IMR-90 (cell line): ENCODE data around the gene DYNC2LI1. TPM values are rescaled to one million over a fixed set of nuclear protein-coding genes. Genes with fewer than 3 reads are reported as not detected.
A peak's percentile ranks its signal among the peaks of the same experiment; 100 is the strongest.

Source experiments
- ATAC-seq: fragments of 200-7000 bp; cut with Tn5 transposase; 2 replicates; pipeline ENCODE4 v1.9.1; 2020; ENCODE audit warnings: low read depth, mild to moderate bottlenecking, moderate library complexity
- BruUV-seq: library from RNA; stranded (reverse); fragments of 400-500 nt; replicated peaks from 2 replicates; lab custom pipeline; 2021; lab: Mats Ljungman, UMichigan
- CTCF ChIA-PET: fragments of 300-600 bp; formaldehyde crosslinking; extraction: SDS; loops from one replicate; lab custom pipeline; 2021; ENCODE audit warnings: antibody characterized with exemption; lab: Yijun Ruan, JAX
- POLR2A ChIA-PET: fragments of 300-600 bp; sonication (Branson Sonifier 250); formaldehyde crosslinking; loops from one replicate; lab custom pipeline; 2022; ENCODE audit warnings: antibody characterized with exemption; ENCODE audit not compliant: unreplicated experiment; lab: Charles Lee
- DNase-seq: peaks from one replicate; pipeline ENCODE4 v3.0.0; 2013
- H2AFZ ChIP-seq: replicated peaks from 2 replicates; pipeline ENCODE3; 2013; ENCODE audit warnings: low read length, mild to moderate bottlenecking; ENCODE audit not compliant: poor library complexity
- H2AK5ac ChIP-seq: 2 replicates; pipeline ENCODE4 v1.6.1; 2013; ENCODE audit warnings: low read depth, low read length, inconsistent platforms
- H2AK9ac ChIP-seq: replicated peaks from 2 replicates; pipeline ENCODE3; 2013; ENCODE audit warnings: mild to moderate bottlenecking, low read depth, low read length, moderate library complexity; ENCODE audit not compliant: poor library complexity
- H2BK120ac ChIP-seq: 2 replicates; pipeline ENCODE4 v1.6.1; 2013; ENCODE audit warnings: low read depth, low read length, inconsistent platforms
- H2BK15ac ChIP-seq: 3 replicates; pipeline ENCODE4 v1.6.1; 2013; ENCODE audit warnings: low read depth, low read length, inconsistent platforms
- H2BK20ac ChIP-seq: 2 replicates; pipeline ENCODE4 v1.6.1; 2013; ENCODE audit warnings: low read depth, mild to moderate bottlenecking, inconsistent platforms, low read length, moderate library complexity
- H2BK5ac ChIP-seq: 2 replicates; pipeline ENCODE4 v1.6.1; 2013; ENCODE audit warnings: mild to moderate bottlenecking, low read depth, low read length, inconsistent platforms; ENCODE audit not compliant: poor library complexity, severe bottlenecking
- H3K14ac ChIP-seq: replicated peaks from 2 replicates; pipeline ENCODE4 v1.6.1; 2013; ENCODE audit warnings: low read depth, low read length, inconsistent platforms
- H3K18ac ChIP-seq: 2 replicates; pipeline ENCODE4 v1.6.1; 2013; ENCODE audit warnings: low read depth, low read length, control low read depth
- H3K23ac ChIP-seq: 2 replicates; pipeline ENCODE4 v1.6.1; 2013; ENCODE audit warnings: low read depth, low read length, inconsistent platforms
- H3K27ac ChIP-seq: 2 replicates; pipeline ENCODE4 v1.5.1; 2013; ENCODE audit warnings: mild to moderate bottlenecking, control low read depth, low read length; ENCODE audit not compliant: insufficient read depth
- H3K27me3 ChIP-seq: 2 replicates; pipeline ENCODE4 v1.6.1; 2013; ENCODE audit warnings: low read length; ENCODE audit not compliant: control insufficient read depth, insufficient read depth
- H3K36me3 ChIP-seq: 2 replicates; pipeline ENCODE4 v1.6.1; 2013; ENCODE audit warnings: low read length, mixed read lengths; ENCODE audit not compliant: control insufficient read depth, insufficient read depth
- H3K4ac ChIP-seq: 2 replicates; pipeline ENCODE4 v1.6.1; 2013; ENCODE audit warnings: low read depth, low read length, inconsistent platforms
- H3K4me1 ChIP-seq: 2 replicates; pipeline ENCODE4 v1.6.1; 2013; ENCODE audit warnings: low read length, mixed read lengths; ENCODE audit not compliant: control insufficient read depth, insufficient read depth
- H3K4me2 ChIP-seq: 2 replicates; pipeline ENCODE4 v1.6.1; 2013; ENCODE audit warnings: low read depth, mild to moderate bottlenecking, control low read depth, low read length, moderate library complexity
- H3K4me3 ChIP-seq: 2 replicates; pipeline ENCODE4 v1.5.1; 2013; ENCODE audit warnings: low read depth, mild to moderate bottlenecking, control low read depth, low read length, moderate library complexity; ENCODE audit not compliant: insufficient read depth
- H3K56ac ChIP-seq: 2 replicates; pipeline ENCODE4 v1.6.1; 2013; ENCODE audit warnings: low read length, inconsistent platforms; ENCODE audit not compliant: insufficient read depth; ENCODE audit errors: extremely low read depth
- H3K79me1 ChIP-seq, 2 experiments: 2 replicates each; pipeline ENCODE4 v1.6.1; 2013; ENCODE audit warnings: low read length in 2 of 2, inconsistent platforms in 1 of 2, low read depth in 1 of 2
- H3K9ac ChIP-seq: 2 replicates; pipeline ENCODE4 v1.6.1; 2013; ENCODE audit warnings: low read depth, low read length, control low read depth
- H3K9me1 ChIP-seq: 2 replicates; pipeline ENCODE4 v1.6.1; 2013; ENCODE audit warnings: low read length, inconsistent platforms; ENCODE audit not compliant: insufficient read depth
- H3K9me3 ChIP-seq: 2 replicates; pipeline ENCODE4 v1.6.1; 2013; ENCODE audit warnings: low read length; ENCODE audit not compliant: control insufficient read depth, insufficient read depth
- H4K20me1 ChIP-seq: 2 replicates; pipeline ENCODE4 v1.6.1; 2013; ENCODE audit warnings: low read length, inconsistent platforms; ENCODE audit not compliant: insufficient read depth
- H4K5ac ChIP-seq: 2 replicates; pipeline ENCODE4 v1.6.1; 2013; ENCODE audit warnings: mild to moderate bottlenecking, low read depth, low read length, control low read depth
- H4K8ac ChIP-seq, 2 experiments: 2 replicates each; pipeline ENCODE4 v1.6.1; 2013; ENCODE audit warnings: low read depth in 2 of 2, low read length in 2 of 2, control low read depth in 1 of 2, inconsistent platforms in 1 of 2
- H4K91ac ChIP-seq: 2 replicates; pipeline ENCODE4 v1.6.1; 2013; ENCODE audit warnings: low read depth, low read length, inconsistent platforms; ENCODE audit not compliant: insufficient read depth
- MAFK ChIP-seq: IDR thresholded peaks from 2 replicates; pipeline ENCODE4 v1.6.1; 2012; ENCODE audit warnings: low read depth, low read length, improper control_type of control experiment
- MAZ ChIP-seq: IDR thresholded peaks from 2 replicates; pipeline ENCODE4 v1.6.1; 2012; ENCODE audit warnings: low read depth, mild to moderate bottlenecking, low read length, improper control_type of control experiment, moderate library complexity, borderline replicate concordance
- WGBS, 2 experiments: methylation state at CpG; one replicate each; pipeline versions ENCODE4 v1.1.5 to v1.1.7; 2013; ENCODE audit warnings: missing lambda C conversion rate in 2 of 2; ENCODE audit not compliant: insufficient read length in 1 of 2; ENCODE audit errors: extremely low coverage in 2 of 2; 5-methylcytosine and 5-hydroxymethylcytosine counted together
- dilution Hi-C: fragments of 300-500 bp; cut with HindIII; formaldehyde crosslinking; loops from one replicate; pipeline ENCODE4 v1.14.3; 2018; ENCODE audit warnings: low sequenced_read_pairs; ENCODE audit not compliant: unreplicated experiment
- in situ Hi-C: fragments of 300-500 bp; cut with MboI; formaldehyde crosslinking; loops from 3 replicates; pipeline ENCODE4 v1.14.3; 2019; ENCODE audit warnings: low sequenced_read_pairs, inconsistent platforms, mixed read lengths
- intact Hi-C: fragments of 100-400 bp; cut with micrococcal nuclease; formaldehyde crosslinking; loops from 2 replicates; pipeline ENCODE4 v1.10.0; 2022
- polyA plus RNA-seq, 3 experiments: library from polyadenylated mRNA; depleted of rRNA; stranded (reverse); fragments of >200 nt; gene quantifications; 2 replicates each; pipeline ENCODE4 v1.2.3, GENCODE V29; 2012; ENCODE audit warnings: low replicate concordance in 1 of 3
- total RNA-seq: library from RNA; depleted of rRNA; stranded (reverse); fragments of >200 nt; gene quantifications from 2 replicates; pipeline ENCODE4 v1.2.3, GENCODE V29; 2012

DYNC2LI1 gene
- total and polyA plus RNA-seq, 2 of the 4 experiments (the other 2 are of a cell fraction): 5.2 to 10.4 TPM

DNA sequence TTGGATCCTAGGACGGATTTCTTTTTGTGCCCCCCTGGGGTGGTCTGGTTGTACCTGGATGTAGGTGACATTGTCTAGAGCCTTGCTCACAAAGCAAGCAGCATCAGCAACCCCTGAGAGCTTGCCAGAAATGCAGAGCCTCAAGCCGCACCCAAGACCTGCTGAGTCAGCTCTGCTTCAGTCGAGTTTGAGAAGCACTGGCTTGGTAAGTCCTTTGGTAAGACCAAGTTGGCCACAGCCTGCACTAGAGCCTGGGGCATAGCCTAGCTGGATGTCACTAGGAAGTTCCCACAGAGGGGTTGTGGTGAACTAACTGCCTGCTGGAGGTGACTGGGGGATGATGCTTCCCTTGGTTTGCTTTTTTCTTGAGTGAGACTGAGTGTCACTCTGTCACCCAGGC lies 58.6 kb downstream of the DYNC2LI1 start:
- Histone ChIP-seq H2BK15ac (no peak overlapping the region), H3K9ac (no peak overlapping the region), H2BK5ac (no peak overlapping the region), H3K36me3 (no peaks in the 10 kb centered on the region), H4K8ac (no peak overlapping the region), H3K4ac (no peak overlapping the region), H4K5ac (no peak overlapping the region), H2BK20ac (no peak overlapping the region), H3K18ac (no peak overlapping the region), H3K4me3 (no peak overlapping the region), H2AK9ac (no peak overlapping the region), H3K79me1 (no peaks in the 10 kb centered on the region), H3K27ac (no peak overlapping the region), H3K23ac (no peak overlapping the region), H3K27me3 (peaks cover 51% of the 10 kb centered on the region), H2AFZ (no peak overlapping the region), H3K14ac (no peak overlapping the region), H2AK5ac (no peak overlapping the region), H3K4me2 (no peak overlapping the region), H3K56ac (no peak overlapping the region), H4K20me1 (no peaks in the 10 kb centered on the region), H3K9me1 (no peaks in the 10 kb centered on the region), H3K9me3 (no peaks in the 10 kb centered on the region), H4K91ac (no peak overlapping the region), H3K4me1 (no peaks in the 10 kb centered on the region; the same call in 1 of the 2 replicates), H2BK120ac (no peak overlapping the region)
- ChIA-PET POLR2A (no interaction called here), CTCF (no interaction called here)
- intact Hi-C loops (no loop called here), dilution Hi-C loops (no loop called here), in situ Hi-C loops (no loop called here)
- TF ChIP-seq MAFK (peak; percentile 74), MAZ (no peak)
- DNase-seq: no peak
- BruUV-seq: no TSS peak
- WGBS, 2 experiments: 34% methylated on average over 2 of the region's 3 CpGs; no CpG with 5 or more reads in 1 of the 2 experiments
- no peak for ATAC-seq
